HG03378 (cell line): ENCODE results near the gene LDLRAD4.
"Not testable (repeated sequence)": the region's sequence is repeated elsewhere in the genome, so short reads cannot be mapped to it uniquely, and the experiment has no call there.

Source experiments
- ATAC-seq: cut with Tn5 transposase; IDR thresholded peaks from one replicate; pipeline ENCODE4 v1.9.1; 2021; ENCODE audit warnings: mild to moderate bottlenecking, moderate library complexity; ENCODE audit not compliant: unreplicated experiment

Gene LDLRAD4

DNA sequence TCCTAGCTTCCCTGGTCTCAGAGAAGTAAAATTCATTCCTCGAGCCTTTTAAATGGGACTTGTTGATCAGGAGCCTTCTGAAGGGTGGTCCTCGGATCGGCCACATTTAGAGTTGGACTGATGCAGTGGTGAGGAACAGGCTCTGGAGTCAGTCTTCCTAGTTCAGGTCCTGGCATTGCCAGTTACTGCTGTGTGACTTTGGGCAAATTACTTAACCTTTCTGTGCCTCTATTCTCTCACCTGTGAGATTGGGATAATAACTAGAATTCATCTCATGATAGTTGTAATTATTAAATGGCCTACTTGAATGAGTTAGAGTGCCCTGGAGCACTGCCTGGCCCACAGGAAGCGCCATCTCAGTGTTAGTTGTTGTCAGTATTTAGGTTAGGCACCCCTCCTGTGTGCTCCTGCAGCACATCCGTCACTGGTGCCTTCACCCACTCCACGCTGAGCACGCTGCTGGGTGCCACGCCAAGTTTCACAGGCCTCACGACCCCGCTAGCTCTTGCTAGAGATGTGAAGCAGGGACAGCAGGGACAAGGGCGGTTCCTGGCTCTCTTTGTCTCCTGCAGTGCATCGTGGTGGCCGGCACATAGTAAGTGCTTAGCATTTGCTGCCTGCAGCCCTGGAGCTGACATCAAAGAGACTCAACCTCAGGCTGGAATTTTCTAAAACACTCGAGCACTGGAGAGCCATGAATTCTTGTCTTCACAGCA, 384.9 kb downstream of the LDLRAD4 start:
- ATAC-seq = no peak

DNA sequence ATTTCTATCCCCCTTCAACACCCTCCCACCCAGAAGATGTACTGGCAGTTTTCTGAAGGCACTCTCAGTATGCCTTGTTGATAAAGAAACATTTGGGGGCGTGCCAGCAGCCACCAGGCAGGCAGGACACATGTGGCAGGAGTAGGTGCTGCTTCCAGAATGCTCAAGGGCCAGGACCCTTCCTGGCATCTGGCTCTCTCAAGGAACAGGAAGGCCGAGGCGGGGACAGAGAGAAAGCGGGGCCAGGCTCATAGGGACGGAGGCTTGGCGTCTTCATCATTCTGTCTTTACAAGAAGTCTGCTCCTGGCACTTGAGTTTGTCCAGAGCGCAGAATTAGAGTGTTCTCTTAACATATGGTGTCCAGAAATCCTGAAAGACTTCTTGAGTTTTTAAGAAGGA, 386.2 kb downstream of the LDLRAD4 start:
- no peak for ATAC-seq

GRCh38 chr18:13605477-13605876, 386.9 kb downstream of the LDLRAD4 start:
- ATAC-seq = no peak

DNA sequence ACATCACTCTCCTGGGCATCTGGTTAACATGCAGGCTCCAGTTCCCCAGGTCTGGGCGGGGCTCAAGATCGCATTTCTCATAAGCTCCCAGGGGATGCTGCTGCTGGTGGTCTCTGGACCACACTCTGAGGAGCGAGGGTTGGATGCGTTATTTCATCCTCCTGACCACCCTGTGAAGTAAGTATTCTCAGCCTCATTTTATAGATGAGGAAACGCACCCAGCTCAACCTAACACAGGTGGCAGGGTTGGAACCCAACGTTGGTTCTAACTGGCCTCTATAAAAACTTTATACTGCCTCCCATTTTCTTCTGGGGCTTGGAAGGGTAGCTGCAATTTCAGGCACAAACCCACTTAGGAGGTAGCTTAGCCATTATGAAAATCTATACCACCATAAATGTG, 387.3 kb downstream of the LDLRAD4 start:
- ATAC-seq = no peak

GRCh38 chr18:13606604-13607254, 388.2 kb downstream of the LDLRAD4 start:
- ATAC-seq = peak; percentile 40

GRCh38 chr18:13608024-13608562, 389.5 kb downstream of the LDLRAD4 start:
- not testable (repeated sequence) for ATAC-seq

DNA sequence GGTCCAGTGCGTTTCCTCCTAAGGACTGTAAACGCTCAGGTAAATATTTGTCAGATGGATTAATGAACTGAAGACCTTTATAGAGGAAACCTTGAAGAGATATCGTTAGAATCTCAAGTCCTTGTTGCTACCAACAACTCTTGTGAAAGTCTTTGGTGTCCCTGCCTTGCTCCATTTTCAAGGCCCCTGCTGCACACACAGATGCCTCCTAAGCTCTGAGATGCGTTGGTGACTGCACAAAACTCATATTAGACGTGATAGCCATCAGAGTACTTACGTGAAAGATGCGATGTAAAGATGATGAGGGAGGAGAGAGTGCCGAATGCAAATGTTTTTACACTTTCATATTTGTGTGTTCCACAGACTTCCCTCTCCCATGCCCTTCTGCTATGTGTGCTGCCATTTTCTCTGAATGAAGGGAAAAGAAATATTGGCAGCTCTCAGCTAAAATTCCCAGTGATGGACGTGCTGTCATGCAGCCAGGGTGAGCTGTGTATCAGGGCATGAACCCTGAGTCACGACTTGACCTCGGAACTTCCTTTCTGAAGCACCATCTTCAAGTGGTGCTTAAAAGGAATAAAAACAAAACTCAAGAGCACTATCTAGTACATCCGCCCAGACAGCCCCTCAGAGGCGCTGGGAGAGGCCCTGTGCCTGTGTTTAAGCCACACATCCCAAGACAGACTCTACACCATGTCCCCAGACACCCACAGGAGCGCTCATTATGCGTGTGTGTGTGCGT, 390.4 kb downstream of the LDLRAD4 start:
- no peak for ATAC-seq

- ATAC-seq = no peak
These were observed 392.1 kb downstream of the LDLRAD4 start for GRCh38 chr18:13610555-13611141.

DNA sequence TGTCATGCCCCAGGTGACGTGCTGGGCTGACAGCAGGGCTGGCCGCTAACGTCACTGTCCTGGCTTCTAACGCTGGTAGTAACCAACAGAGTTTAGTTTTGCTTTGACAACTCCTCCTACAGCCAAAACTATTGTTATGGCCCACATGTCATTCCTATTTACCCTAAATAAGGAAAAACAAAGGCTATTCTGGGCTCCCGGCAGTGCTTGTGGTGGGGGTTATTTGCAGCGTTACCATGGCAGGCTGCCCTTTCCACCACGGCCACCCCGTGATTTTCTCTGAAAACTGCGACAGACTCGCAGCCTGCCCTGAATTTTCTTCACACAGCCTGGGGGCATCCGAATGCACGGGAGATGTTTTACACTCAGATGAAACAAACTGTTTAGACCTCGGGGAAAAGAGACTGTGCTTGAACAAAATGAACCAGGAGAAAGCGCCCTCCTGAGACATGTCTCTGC, 392.6 kb downstream of the LDLRAD4 start:
- peak; percentile 24 for ATAC-seq

- no peak for ATAC-seq
These were observed 393.1 kb downstream of the LDLRAD4 start for GRCh38 chr18:13611601-13612195.

DNA sequence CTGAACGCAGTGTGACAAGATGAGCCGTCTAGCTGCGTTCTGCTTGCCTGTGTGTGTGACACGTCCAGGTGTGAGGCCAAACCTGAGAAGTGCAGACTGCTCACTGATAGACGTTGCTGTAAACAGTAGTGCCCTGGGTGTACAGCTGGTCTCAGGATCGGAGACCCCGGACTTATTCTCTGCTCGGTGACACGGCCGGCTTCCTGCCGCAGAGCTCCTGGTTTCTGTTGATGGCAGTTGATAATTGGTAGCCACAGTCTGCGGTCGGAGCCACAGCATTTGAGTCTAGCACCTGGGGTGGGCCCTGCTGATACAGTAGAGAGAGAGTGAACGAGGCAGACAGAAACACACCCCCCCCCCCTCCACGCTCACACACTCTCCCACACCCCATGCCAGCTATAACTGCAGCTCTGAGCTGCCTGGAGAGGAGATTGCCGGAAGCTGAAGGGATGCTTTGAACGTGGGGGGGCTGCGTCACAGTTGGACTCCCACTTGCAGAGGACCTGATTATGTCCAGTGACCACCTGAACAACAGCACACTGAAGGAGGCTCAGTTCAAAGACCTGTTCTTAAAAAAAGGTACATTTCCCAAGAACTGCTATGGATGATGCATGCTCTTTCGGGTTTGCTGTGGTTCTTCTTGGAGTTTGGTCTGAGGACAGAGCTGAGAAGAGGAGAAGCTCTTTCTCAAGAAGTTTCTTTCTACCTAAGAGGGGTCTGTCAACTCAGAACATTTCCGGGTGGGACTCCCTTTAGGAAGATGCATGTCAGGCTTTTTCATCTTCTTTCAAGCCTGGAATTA, 393.8 kb downstream of the LDLRAD4 start:
- peak; percentile 43 for ATAC-seq

DNA sequence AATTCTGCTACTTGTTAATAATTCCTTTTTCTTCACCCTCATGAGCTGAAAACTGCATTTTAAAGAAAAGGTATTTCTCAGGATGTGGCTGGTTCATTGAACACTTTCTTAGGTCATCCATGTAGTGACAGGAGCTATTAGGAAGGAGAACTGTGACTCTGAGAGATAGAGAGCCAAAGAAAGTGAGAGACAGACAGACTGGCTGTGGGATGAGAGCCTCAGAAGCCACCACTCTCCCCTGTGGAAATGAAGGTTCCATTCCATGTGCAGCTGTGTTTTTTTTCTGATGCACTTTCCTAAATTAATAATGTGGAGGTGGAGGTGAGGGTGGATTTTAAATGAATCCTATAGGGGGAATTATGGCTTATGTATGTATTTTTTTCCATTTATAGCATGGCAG, 394.5 kb downstream of the LDLRAD4 start:
- ATAC-seq = no peak

DNA sequence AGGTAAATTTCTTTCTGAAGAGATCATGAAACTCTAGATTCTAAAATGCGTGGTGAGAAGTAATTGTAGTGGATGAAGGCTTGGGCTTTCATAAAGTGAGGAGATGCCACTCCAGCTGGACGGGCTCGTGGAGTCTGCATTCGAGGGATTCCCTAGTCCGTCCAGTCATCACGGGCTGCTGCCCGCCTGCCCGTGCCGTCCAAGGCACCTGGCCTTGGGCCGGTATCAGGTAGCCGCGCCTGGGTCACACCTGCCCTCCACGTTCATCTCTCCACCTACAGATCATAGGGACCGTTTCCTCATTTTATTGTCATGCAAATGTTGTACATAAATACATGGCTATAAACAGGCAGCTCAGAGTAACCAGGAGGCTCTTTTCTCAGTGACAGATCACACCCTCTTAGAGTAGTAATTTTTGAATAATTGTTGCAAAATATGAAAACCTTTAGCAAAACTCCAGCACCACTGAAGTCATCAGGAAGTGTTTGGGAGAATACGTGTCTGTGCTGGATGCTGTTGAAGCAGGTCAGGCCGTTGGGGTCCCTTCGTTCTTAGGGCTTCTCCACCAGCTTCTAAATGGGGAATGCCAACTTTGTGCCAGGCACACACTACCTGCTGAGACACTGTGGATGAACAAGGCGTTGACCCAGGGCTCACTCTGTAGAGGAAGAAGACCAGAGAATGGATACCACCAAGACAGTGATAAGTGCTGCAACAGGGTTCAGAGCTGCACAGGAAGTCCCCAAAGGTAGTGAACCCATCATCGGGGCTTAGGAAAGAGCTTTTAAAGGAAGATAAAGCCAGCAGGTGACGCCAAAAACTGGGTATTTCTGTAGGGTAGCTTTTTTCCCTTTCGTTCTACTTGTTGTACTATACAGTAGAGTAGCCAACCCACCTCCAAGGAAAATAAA, 395.3 kb downstream of the LDLRAD4 start:
- ATAC-seq = peak; percentile 26

DNA sequence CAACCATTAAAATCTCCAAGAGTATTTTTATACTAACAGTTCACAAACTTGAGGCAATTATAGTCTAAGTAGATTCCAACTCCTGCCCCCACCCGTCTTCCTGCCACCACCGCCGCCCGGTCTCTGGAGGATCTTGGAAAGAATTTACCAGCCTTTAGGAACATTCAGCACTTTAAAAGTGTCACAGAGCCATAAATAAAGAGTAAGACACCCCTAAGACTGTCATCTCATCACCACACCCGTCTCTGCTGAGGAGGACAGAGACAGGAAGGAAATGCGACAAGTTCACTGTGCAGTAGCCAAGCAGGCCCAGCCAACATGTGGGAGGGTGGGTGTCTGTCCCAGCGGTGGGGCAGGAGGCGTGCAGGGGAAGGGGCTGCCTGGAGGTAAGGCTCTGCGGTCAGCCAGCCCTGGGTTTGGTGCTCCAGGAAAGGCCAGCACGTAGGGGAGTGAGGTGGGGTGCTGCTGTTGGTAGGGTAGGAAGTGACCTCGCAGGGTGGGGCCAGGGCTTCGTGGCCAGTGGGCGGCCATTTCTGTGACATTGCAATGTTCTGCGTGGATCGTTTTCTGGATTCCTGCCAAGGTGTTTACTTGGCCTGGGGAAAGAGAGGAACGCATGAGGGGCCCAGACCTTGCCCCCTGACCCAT, 396.2 kb downstream of the LDLRAD4 start:
- no peak for ATAC-seq

- ATAC-seq = no peak
These were observed 396.9 kb downstream of the LDLRAD4 start for GRCh38 chr18:13615432-13615861.

DNA sequence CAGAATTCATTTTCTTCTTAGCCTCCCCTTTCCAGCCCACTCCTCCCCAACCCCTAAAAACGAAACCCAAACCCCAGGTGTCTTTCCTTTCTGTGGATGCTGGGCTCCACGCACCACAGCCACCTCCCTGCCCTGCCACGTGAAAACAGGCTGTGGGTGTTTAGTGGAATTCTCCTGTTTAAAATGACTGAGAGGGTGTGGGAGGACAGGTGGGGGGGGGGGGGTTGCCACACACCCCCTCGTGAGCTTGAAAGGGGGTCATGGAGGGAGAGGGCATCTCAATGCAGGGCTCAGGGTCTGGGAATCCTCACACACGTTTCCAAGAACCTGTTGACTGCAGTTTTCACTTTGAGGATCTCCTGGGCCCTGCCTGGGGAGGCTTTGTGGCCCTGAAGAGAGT, 397.5 kb downstream of the LDLRAD4 start:
- no peak for ATAC-seq

GRCh38 chr18:13616525-13617035, 398.0 kb downstream of the LDLRAD4 start:
- no peak for ATAC-seq

DNA sequence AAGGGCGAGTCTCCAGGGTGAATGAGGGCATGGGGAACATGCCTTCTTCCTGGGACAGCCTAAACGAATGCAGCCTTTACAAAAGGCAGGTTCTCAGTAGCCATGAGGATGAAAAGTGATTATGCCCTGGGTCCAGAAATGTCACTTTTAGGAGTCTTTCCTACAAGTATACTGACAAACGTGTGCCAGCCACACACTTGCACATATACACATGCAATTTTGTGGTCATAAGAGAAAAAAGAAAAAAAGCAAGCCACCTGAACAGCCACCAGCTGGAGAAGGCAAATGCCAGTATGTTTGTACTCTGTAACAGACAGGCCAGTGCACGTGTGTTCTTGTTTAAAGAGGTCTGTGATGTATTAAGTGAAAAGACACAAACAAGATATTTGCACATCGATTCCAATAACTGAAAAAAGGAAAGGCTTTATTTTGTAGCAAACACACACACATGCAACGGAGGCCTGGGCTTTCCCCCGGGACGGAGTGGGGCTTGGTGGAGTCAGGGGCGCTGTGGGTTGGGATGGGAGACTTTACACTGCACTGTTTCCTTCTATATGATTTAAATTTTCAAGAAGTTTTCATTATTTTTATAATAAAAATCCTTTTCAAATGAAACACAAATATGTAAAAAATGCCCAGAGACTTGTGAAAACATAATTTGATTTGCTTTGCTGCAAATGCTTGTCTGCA, 399.4 kb downstream of the LDLRAD4 start:
- no peak for ATAC-seq
